Germinal center (tissue), 1 donor: ENCODE results near the gene SPINT2.

Experiments used
- DNase-seq: peaks from one replicate; pipeline ENCODE4 v3.0.0; 2012; ENCODE audit warnings: mixed read lengths, low spot score

SPINT2 gene

GRCh38 chr19:38298821-38299680, 34.7 kb downstream of the SPINT2 start:
- no peak for DNase-seq

- no peak for DNase-seq
These were observed 39.4 kb downstream of the SPINT2 start, which contains the start of gene C19orf33 for GRCh38 chr19:38303517-38304351. Gene C19orf33 (plus strand): TSS chr19:38304251. CDS start chr19:38304262, 11 bp downstream.

GRCh38 chr19:38304352-38304865, 40.0 kb downstream of the SPINT2 start:
- DNase-seq, result no peak

GRCh38 chr19:38304866-38305429, 40.6 kb downstream of the SPINT2 start:
- DNase-seq, result no peak

- no peak for DNase-seq
These were observed 41.9 kb downstream of the SPINT2 start for GRCh38 chr19:38306236-38306635.

- DNase-seq, result no peak
These were observed 42.7 kb downstream of the SPINT2 start for GRCh38 chr19:38307076-38307475.

- DNase-seq, result no peak
These were observed 43.2 kb downstream of the SPINT2 start for GRCh38 chr19:38307597-38307996.

- no peak for DNase-seq
These were observed 43.8 kb downstream of the SPINT2 start for GRCh38 chr19:38308006-38308766.

GRCh38 chr19:38308926-38309614, 44.7 kb downstream of the SPINT2 start:
- no peak for DNase-seq

GRCh38 chr19:38309615-38310278, 45.4 kb downstream of the SPINT2 start:
- DNase-seq, result no peak

GRCh38 chr19:38310279-38310670, 45.9 kb downstream of the SPINT2 start:
- DNase-seq, result no peak

- DNase-seq, result no peak
These were observed 46.6 kb downstream of the SPINT2 start for GRCh38 chr19:38310986-38311385.

- peak; percentile 98 for DNase-seq
These were observed 51.5 kb downstream of the SPINT2 start, which contains the start of gene YIF1B for GRCh38 chr19:38315657-38316476. Gene YIF1B (minus strand): TSS chr19:38315947. CDS start chr19:38315917, 30 bp downstream.

GRCh38 chr19:38316477-38317067, 52.2 kb downstream of the SPINT2 start:
- DNase-seq, result no peak

- no peak for DNase-seq
These were observed 52.8 kb downstream of the SPINT2 start for GRCh38 chr19:38317104-38317612.

- DNase-seq, result no peak
These were observed 54.3 kb downstream of the SPINT2 start for GRCh38 chr19:38318660-38319059.

- peak; percentile 33 for DNase-seq
These were observed 55.3 kb downstream of the SPINT2 start, which contains the start of gene KCNK6 for GRCh38 chr19:38319421-38320258. Gene KCNK6 (plus strand): TSS chr19:38319845. CDS start chr19:38319951, 106 bp downstream.

GRCh38 chr19:38320969-38321339, 56.6 kb downstream of the SPINT2 start:
- DNase-seq, result no peak
